HepG2 (cell line): ENCODE measurements around the gene TNFSF12. TPM values are rescaled to one million over a fixed set of nuclear protein-coding genes. Genes with fewer than 3 reads are reported as not detected.

Experiments used
- ATAC-seq: fragments of 200-7000 bp; cut with Tn5 transposase; 3 replicates; pipeline ENCODE4 v1.9.1; 2020; ENCODE audit warnings: mild to moderate bottlenecking, moderate library complexity
- BruUV-seq: library from RNA; stranded (reverse); fragments of 400-500 nt; replicated peaks from 2 replicates; lab custom pipeline; 2021; lab: Mats Ljungman, UMichigan
- CTCF ChIA-PET: fragments of 300-600 bp; formaldehyde crosslinking; extraction: SDS; loops from one replicate; lab custom pipeline; 2021; ENCODE audit warnings: low total read pairs, inconsistent platforms, low intra/inter-chr PET ratio; lab: Yijun Ruan, JAX
- POLR2A ChIA-PET: fragments of 350-600 bp; sonication (Branson Sonifier 250); formaldehyde crosslinking; loops from one replicate; lab custom pipeline; 2020; ENCODE audit warnings: antibody characterized with exemption, inconsistent platforms; lab: Yijun Ruan, JAX
- DNase-seq: peaks from one replicate; pipeline ENCODE4 v3.0.0-alpha.2; 2015; ENCODE audit warnings: low spot score
- FAIRE-seq: peaks from 3 replicates; lab custom pipeline; 2011; peaks lifted over from hg19 to GRCh38; lab: Jason Lieb, UNC
- H2AFZ ChIP-seq: one replicate; pipeline ENCODE4 v1.6.1; 2011; ENCODE audit warnings: low read length, inconsistent platforms
- H3K27ac ChIP-seq: fragments of 300-600 bp; 3 replicates; pipeline ENCODE4 v1.8.0; 2011; ENCODE audit warnings: mixed run types, mild to moderate bottlenecking, mixed read lengths, low read length, inconsistent platforms; ENCODE audit not compliant: insufficient read depth; ENCODE audit errors: extremely low read length
- H3K27me3 ChIP-seq, 2 experiments: fragments of 200-600 bp in 1 of 2; 2 replicates in 1 of 2; 3 replicates in 1 of 2; pipeline versions ENCODE4 v1.6.0 to v1.8.0; 2011; ENCODE audit warnings: low read length in 2 of 2, mild to moderate bottlenecking in 2 of 2, moderate library complexity in 2 of 2, inconsistent platforms in 1 of 2; ENCODE audit not compliant: insufficient read depth in 2 of 2, control insufficient read depth in 1 of 2
- H3K36me3 ChIP-seq, 2 experiments: fragments of 200-600 bp in 1 of 2; replicated peaks in 1 of 2; 2 replicates in 1 of 2; 3 replicates in 1 of 2; pipeline versions ENCODE4 v1.5.1 to v1.8.0; 2011; ENCODE audit warnings: low read length in 2 of 2, inconsistent platforms in 1 of 2; ENCODE audit not compliant: insufficient read depth in 2 of 2, control insufficient read depth in 1 of 2
- H3K4me1 ChIP-seq: 2 replicates; pipeline ENCODE4 v1.5.1; 2012; ENCODE audit warnings: low read length, inconsistent platforms; ENCODE audit not compliant: insufficient read depth
- H3K4me2 ChIP-seq: 2 replicates; pipeline ENCODE4 v1.6.0; 2011; ENCODE audit warnings: low read depth, low read length, inconsistent platforms
- H3K4me3 ChIP-seq, 3 experiments: fragments of 200-600 bp in 1 of 3; sonication (generic), shearing (Covaris generic) in 1 of 3; replicated peaks in 1 of 3; 2 replicates each; pipeline ENCODE4 v1.5.1; 2011 to 2016; ENCODE audit warnings: low read length in 3 of 3, inconsistent platforms in 2 of 3, low read depth in 2 of 3, mild to moderate bottlenecking in 2 of 3, control low read depth in 1 of 3, mixed read lengths in 1 of 3; ENCODE audit not compliant: insufficient read depth in 1 of 3
- H3K79me2 ChIP-seq: one replicate; pipeline ENCODE4 v1.6.1; 2011; ENCODE audit warnings: low read length, inconsistent platforms; ENCODE audit not compliant: insufficient read depth
- H3K9ac ChIP-seq: 2 replicates; pipeline ENCODE4 v1.6.0; 2011; ENCODE audit warnings: mild to moderate bottlenecking, low read depth, low read length, inconsistent platforms; ENCODE audit not compliant: insufficient read depth
- H3K9me3 ChIP-seq: 2 replicates; pipeline ENCODE4 v1.5.1; 2012; ENCODE audit warnings: mild to moderate bottlenecking, low read length
- H4K20me1 ChIP-seq: 2 replicates; pipeline ENCODE4 v1.6.0; 2011; ENCODE audit warnings: inconsistent platforms, mild to moderate bottlenecking, low read length, moderate library complexity; ENCODE audit not compliant: insufficient read depth
- CCDC6 ChIP-seq: sonication (generic); formaldehyde crosslinking; IDR thresholded peaks from 2 replicates; pipeline ENCODE4 v1.8.1; 2022; ENCODE audit warnings: mild to moderate bottlenecking, missing genetic modification reagents, moderate library complexity
- GLI4 ChIP-seq: sonication (generic); formaldehyde crosslinking; IDR thresholded peaks from 2 replicates; pipeline ENCODE4 v1.5.1; 2020; ENCODE audit warnings: missing genetic modification reagents, mild to moderate bottlenecking, moderate library complexity, borderline replicate concordance
- IKZF5 ChIP-seq: IDR thresholded peaks from 2 replicates; pipeline ENCODE4 v1.6.1; 2018; ENCODE audit warnings: missing genetic modification reagents, mild to moderate bottlenecking, missing compliant biosample characterization
- MED1 ChIP-seq: sonication (generic); formaldehyde crosslinking; IDR thresholded peaks from 2 replicates; pipeline ENCODE4 v1.4.0; 2020; ENCODE audit warnings: missing genetic modification reagents
- NR1H2 ChIP-seq: sonication (generic); formaldehyde crosslinking; IDR thresholded peaks from 2 replicates; pipeline ENCODE4 v1.8.1; 2022; ENCODE audit warnings: low read depth, missing genetic modification reagents, borderline replicate concordance
- U2AF2 ChIP-seq: fragments of 200-400 bp; formaldehyde crosslinking; IDR thresholded peaks from 2 replicates; pipeline ENCODE4 v1.6.1; 2017; ENCODE audit warnings: low read depth, mild to moderate bottlenecking, low read length
- ZFP90 ChIP-seq: sonication (generic); formaldehyde crosslinking; IDR thresholded peaks from 2 replicates; pipeline ENCODE4 v1.8.0; 2022; ENCODE audit warnings: missing genetic modification reagents, mild to moderate bottlenecking, inconsistent platforms, borderline replicate concordance
- ZHX1 ChIP-seq: sonication (generic); formaldehyde crosslinking; IDR thresholded peaks from 2 replicates; pipeline ENCODE4 v1.8.1; 2022; ENCODE audit warnings: low read depth, mild to moderate bottlenecking, missing genetic modification reagents
- ZNF317 ChIP-seq: sonication (generic); formaldehyde crosslinking; IDR thresholded peaks from 2 replicates; pipeline ENCODE4 v1.5.0; 2020; ENCODE audit warnings: mild to moderate bottlenecking, missing genetic modification reagents
- ZNF720 ChIP-seq: sonication (generic); formaldehyde crosslinking; IDR thresholded peaks from 2 replicates; pipeline ENCODE4 v1.4.0; 2020; ENCODE audit warnings: missing genetic modification reagents
- WGBS: methylation state at CpG from one replicate; pipeline ENCODE4 v1.1.6; 2017; ENCODE audit warnings: low lambda C conversion rate; 5-methylcytosine and 5-hydroxymethylcytosine counted together
- in situ Hi-C: cut with HindIII; loops from 2 replicates; pipeline ENCODE4 v1.10.0; 2017; ENCODE audit warnings: low pct_unique_long_range_greater_than_20kb; ENCODE audit not compliant: extremely low pct_ligation_motif_present
- intact Hi-C: fragments of 100-400 bp; cut with micrococcal nuclease; formaldehyde crosslinking; loops from one replicate; pipeline ENCODE4 v1.10.0; 2022; ENCODE audit not compliant: unreplicated experiment
- polyA plus RNA-seq, 8 experiments: library from polyadenylated mRNA; depleted of rRNA in 3 of 8; stranded (reverse) in 7 of 8; unstranded in 1 of 8; fragments of >200 nt; fragmentation: Illumina TruSeq in 4 of 8; extraction: Trizol in 4 of 8; gene quantifications; 2 replicates each; pipeline versions ENCODE4 v1.2.1 to v1.2.3, GENCODE V29; 2011 to 2016; ENCODE audit warnings: low read depth in 4 of 8, missing spikeins in 1 of 8, mixed read lengths in 1 of 8; ENCODE audit not compliant: insufficient read depth in 1 of 8
- total RNA-seq, 5 experiments: library from RNA; depleted of rRNA; stranded (reverse); fragments of >200 nt; fragmentation: Illumina TruSeq; extraction: Trizol; gene quantifications; 2 replicates each; pipeline ENCODE4 v1.2.3, GENCODE V29; 2016; ENCODE audit warnings: low read depth in 1 of 5

Gene TNFSF12
- total and polyA plus RNA-seq, 2 of the 13 experiments (the other 11 are each of a cell fraction or from before 2014, with no cell fraction given), result 0.93 to 7.2 TPM

GRCh38 chr17:7555320-7555948, 6.6 kb downstream of the TNFSF12 start:
- BruUV-seq, result no TSS peak
- 66% methylated on average over 10 of the region's 10 CpGs for WGBS
- ATAC-seq (no peak), DNase-seq (no peak), FAIRE-seq (no peak)
- Histone ChIP-seq H3K4me3 (no peak overlapping the region), H3K4me2 (no peak overlapping the region), H3K27me3 (no peaks in the 10 kb centered on the region), H3K9me3 (no peaks in the 10 kb centered on the region), H4K20me1 (no peaks in the 10 kb centered on the region), H2AFZ (no peak overlapping the region), H3K9ac (no peak overlapping the region), H3K27ac (no peak overlapping the region), H3K79me2 (no peaks in the 10 kb centered on the region), H3K36me3 (no peaks in the 10 kb centered on the region), H3K4me1 (peaks cover 65% of the 10 kb centered on the region)
- in situ Hi-C loops, result loop anchor here (5.0 kb wide), 1 partner anchor 43 kb away; no protein-coding TSS in a partner anchor
- intact Hi-C loops, result no loop called here
- ChIA-PET CTCF (no interaction called here), POLR2A (no interaction called here)
- TF ChIP-seq NR1H2 (CRISPR knock-in tag), result no peak
- no peak for TF ChIP-seq ZFP90 (CRISPR knock-in tag)
- no peak for TF ChIP-seq U2AF2
- TF ChIP-seq IKZF5 (CRISPR knock-in tag), result no peak
- TF ChIP-seq GLI4, result no peak
- TF ChIP-seq ZNF317, result no peak
- no peak for TF ChIP-seq CCDC6
- TF ChIP-seq ZNF720, result no peak
- no peak for TF ChIP-seq ZHX1 (CRISPR knock-in tag)
- no peak for TF ChIP-seq MED1 (CRISPR knock-in tag)
